Measurements from ENCODE around the gene ZNF641. TPM values are rescaled to one million over a fixed set of nuclear protein-coding genes. Genes with fewer than 3 reads are reported as not detected.

The ZNF641 gene
- total and polyA plus RNA-seq, 2 of the 13 experiments (the other 11 are each of a cell fraction or from before 2014, with no cell fraction given), result 4.4 to 6.6 TPM

- DNase-seq (ENCODE audit: low spot score), result no peak
- H3K4me2 ChIP-seq (ENCODE audit: low read depth, low read length), result no peak overlapping the region
- H3K9me3 ChIP-seq (ENCODE audit: low read length), result no peaks in the 10 kb centered on the region
- ChIA-PET POLR2A (no interaction called here), CTCF (ENCODE audit: low intra/inter-chr PET ratio, low total read pairs) (no interaction called here)
- H3K9ac ChIP-seq (ENCODE audit: insufficient read depth, low read depth, low read length), result no peak overlapping the region
- FAIRE-seq, result no peak
- no peak overlapping the region for H2AFZ ChIP-seq (ENCODE audit: low read length)
- ATAC-seq, result no peak
- H4K20me1 ChIP-seq (ENCODE audit: insufficient read depth, low read length), result no peaks in the 10 kb centered on the region
- intact Hi-C loops (cut with micrococcal nuclease; ENCODE audit: unreplicated experiment) (no loop called here), in situ Hi-C loops (cut with HindIII; ENCODE audit: extremely low pct_ligation_motif_present, low pct_unique_long_range_greater_than_20kb) (no loop called here)
- H3K27me3 ChIP-seq (ENCODE audit: control insufficient read depth in 1 of 2, insufficient read depth in 2 of 2, low read length in 2 of 2), result peaks cover 2 to 15% of the 10 kb centered on the region in 2 experiments; a peak in 3 of 5 replicates
- no peak overlapping the region for H3K27ac ChIP-seq (ENCODE audit: extremely low read length, insufficient read depth, low read length)
- BruUV-seq (replicated peaks), result no TSS peak
- H3K79me2 ChIP-seq (ENCODE audit: insufficient read depth, low read length), result no peaks in the 10 kb centered on the region
- 68% methylated on average over 13 of the region's 13 CpGs for WGBS (ENCODE audit: low lambda C conversion rate)
- H3K4me3 ChIP-seq (replicated peaks in 1 of 3; ENCODE audit: insufficient read depth in 1 of 3, low read depth in 2 of 3, low read length in 3 of 3), result no peak overlapping the region
- H3K4me1 ChIP-seq (ENCODE audit: insufficient read depth, low read length), result no peaks in the 10 kb centered on the region
- no peaks in the 10 kb centered on the region for H3K36me3 ChIP-seq (replicated peaks in 1 of 2; ENCODE audit: control insufficient read depth in 1 of 2, insufficient read depth in 2 of 2, low read length in 2 of 2)
- TF ChIP-seq NCOA5 (CRISPR knock-in tag; IDR thresholded peaks at IDR 0.05) (no peak), ATF7-NPFF (CRISPR knock-in tag; IDR thresholded peaks at IDR 0.05; ENCODE audit: low read depth) (no peak), ZNF460 (CRISPR knock-in tag; IDR thresholded peaks at IDR 0.05; ENCODE audit: borderline replicate concordance) (no peak), NFATC3 (CRISPR knock-in tag; IDR thresholded peaks at IDR 0.05) (no peak), CBFB (CRISPR knock-in tag; IDR thresholded peaks at IDR 0.05) (no peak), ZNF687 (CRISPR knock-in tag; IDR thresholded peaks at IDR 0.05) (no peak), KLF9 (CRISPR knock-in tag; IDR thresholded peaks at IDR 0.05; ENCODE audit: low read depth) (no peak), NFRKB (IDR thresholded peaks at IDR 0.05) (no peak), SETDB1 (CRISPR knock-in tag; IDR thresholded peaks at IDR 0.05; ENCODE audit: borderline replicate concordance) (no peak), ZNF780A (CRISPR knock-in tag; IDR thresholded peaks at IDR 0.05) (no peak), ZNF280D (CRISPR knock-in tag; IDR thresholded peaks at IDR 0.05) (no peak), ARNT2 (CRISPR knock-in tag; IDR thresholded peaks at IDR 0.05; ENCODE audit: low read depth) (no peak), ZNF775 (CRISPR knock-in tag; IDR thresholded peaks at IDR 0.05; ENCODE audit: borderline replicate concordance) (no peak), TEAD2 (CRISPR knock-in tag; IDR thresholded peaks at IDR 0.05) (no peak), ZNF746 (CRISPR knock-in tag; IDR thresholded peaks at IDR 0.05) (no peak), ZNF607 (CRISPR knock-in tag; IDR thresholded peaks at IDR 0.05; ENCODE audit: borderline replicate concordance) (no peak), ETV6 (CRISPR knock-in tag; conservative IDR thresholded peaks at IDR 0.05) (no peak), SRSF9 (IDR thresholded peaks at IDR 0.05; ENCODE audit: borderline replicate concordance, insufficient read depth, low read depth, low read length, poor library complexity, severe bottlenecking) (no peak), DDIT3 (CRISPR knock-in tag; IDR thresholded peaks at IDR 0.05) (no peak)
Measured at GRCh38 chr12:48307269-48307668, 43.5 kb downstream of the ZNF641 start.

All from HepG2 (cell line).